ENCODE measurements around the gene AAK1.

GRCh38 chr2:69624611-69625010 lies 18.9 kb downstream of the AAK1 start:
- TF ChIP-seq CHD2 (IDR thresholded peaks at IDR 0.05; ENCODE audit: low read length, partially characterized antibody) (no peak), USF2 (IDR thresholded peaks at IDR 0.05; ENCODE audit: borderline replicate concordance, low read depth, low read length) (no peak), YY1 (IDR thresholded peaks at IDR 0.05; ENCODE audit: low read depth) (no peak), SIN3A (IDR thresholded peaks at IDR 0.05; ENCODE audit: borderline replicate concordance, low read depth, low read length) (no peak), TEAD4 (IDR thresholded peaks at IDR 0.05; ENCODE audit: borderline replicate concordance, insufficient read depth) (no peak), JUND (IDR thresholded peaks at IDR 0.05) (no peak), NFIC (IDR thresholded peaks at IDR 0.05; ENCODE audit: borderline replicate concordance) (no peak), TAF1 (IDR thresholded peaks at IDR 0.05; ENCODE audit: borderline replicate concordance, low read depth, low read length) (no peak)
- TF ChIP-seq, protein P1, sequence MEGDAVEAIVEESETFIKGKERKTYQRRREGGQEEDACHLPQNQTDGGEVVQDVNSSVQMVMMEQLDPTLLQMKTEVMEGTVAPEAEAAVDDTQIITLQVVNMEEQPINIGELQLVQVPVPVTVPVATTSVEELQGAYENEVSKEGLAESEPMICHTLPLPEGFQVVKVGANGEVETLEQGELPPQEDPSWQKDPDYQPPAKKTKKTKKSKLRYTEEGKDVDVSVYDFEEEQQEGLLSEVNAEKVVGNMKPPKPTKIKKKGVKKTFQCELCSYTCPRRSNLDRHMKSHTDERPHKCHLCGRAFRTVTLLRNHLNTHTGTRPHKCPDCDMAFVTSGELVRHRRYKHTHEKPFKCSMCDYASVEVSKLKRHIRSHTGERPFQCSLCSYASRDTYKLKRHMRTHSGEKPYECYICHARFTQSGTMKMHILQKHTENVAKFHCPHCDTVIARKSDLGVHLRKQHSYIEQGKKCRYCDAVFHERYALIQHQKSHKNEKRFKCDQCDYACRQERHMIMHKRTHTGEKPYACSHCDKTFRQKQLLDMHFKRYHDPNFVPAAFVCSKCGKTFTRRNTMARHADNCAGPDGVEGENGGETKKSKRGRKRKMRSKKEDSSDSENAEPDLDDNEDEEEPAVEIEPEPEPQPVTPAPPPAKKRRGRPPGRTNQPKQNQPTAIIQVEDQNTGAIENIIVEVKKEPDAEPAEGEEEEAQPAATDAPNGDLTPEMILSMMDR (IDR thresholded peaks at IDR 0.05), result no peak
